H1 (cell line): ENCODE data around the gene STX16. TPM values are rescaled to one million over a fixed set of nuclear protein-coding genes. Genes with fewer than 3 reads are reported as not detected.

ENCODE experiments used
- CTCF ChIA-PET: fragments of 300-600 bp; sonication (Branson Sonifier 250); formaldehyde crosslinking; loops from one replicate; lab custom pipeline; 2021; ENCODE audit not compliant: partially characterized antibody; lab: Charles Lee
- POLR2A ChIA-PET: fragments of 300-600 bp; sonication (Branson Sonifier 250); formaldehyde crosslinking; loops from one replicate; lab custom pipeline; 2021; ENCODE audit warnings: inconsistent platforms; ENCODE audit not compliant: partially characterized antibody; lab: Charles Lee
- DNase-seq, 2 experiments: peaks; one replicate each; pipeline versions ENCODE4 v3.0.0 to v3.0.0-alpha.2; 2010 to 2022; ENCODE audit warnings: low spot score in 2 of 2, low read depth in 1 of 2, mixed read lengths in 1 of 2
- FAIRE-seq: peaks from 2 replicates; lab custom pipeline; 2011; peaks lifted over from hg19 to GRCh38; lab: Jason Lieb, UNC
- H2AFZ ChIP-seq: 2 replicates; pipeline ENCODE4 v1.8.1; 2012; ENCODE audit warnings: low read length, inconsistent platforms
- H2AK5ac ChIP-seq: 2 replicates; pipeline ENCODE4 v1.6.1; 2013; ENCODE audit warnings: low read depth, low read length
- H2BK120ac ChIP-seq: replicated peaks from 2 replicates; pipeline ENCODE3; 2013; ENCODE audit warnings: low read depth, low read length, inconsistent platforms
- H2BK12ac ChIP-seq: 2 replicates; pipeline ENCODE4 v1.6.1; 2013; ENCODE audit warnings: low read depth, low read length
- H2BK15ac ChIP-seq: 2 replicates; pipeline ENCODE4 v1.6.1; 2013; ENCODE audit warnings: low read length
- H2BK20ac ChIP-seq: 2 replicates; pipeline ENCODE4 v1.6.1; 2013; ENCODE audit warnings: low read length
- H2BK5ac ChIP-seq: 2 replicates; pipeline ENCODE4 v1.6.1; 2013; ENCODE audit warnings: low read depth, low read length
- H3K14ac ChIP-seq: 2 replicates; pipeline ENCODE4 v1.6.1; 2013; ENCODE audit warnings: inconsistent platforms; ENCODE audit not compliant: insufficient read length
- H3K18ac ChIP-seq: 2 replicates; pipeline ENCODE4 v1.6.1; 2013; ENCODE audit warnings: low read length; ENCODE audit errors: extremely low read depth
- H3K23ac ChIP-seq: 2 replicates; pipeline ENCODE4 v1.6.1; 2013; ENCODE audit warnings: inconsistent platforms; ENCODE audit not compliant: insufficient read length
- H3K23me2 ChIP-seq: 2 replicates; pipeline ENCODE4 v1.6.1; 2013; ENCODE audit warnings: low read depth, low read length
- H3K27ac ChIP-seq: 2 replicates; pipeline ENCODE4 v1.6.1; 2011; ENCODE audit warnings: low read depth, low read length, inconsistent platforms
- H3K27me3 ChIP-seq, 4 experiments: replicated peaks in 1 of 4; 1 replicate in 1 of 4; 2 replicates in 3 of 4; pipeline versions ENCODE4 v1.6.1 to v1.8.1; 2011 to 2013; ENCODE audit warnings: low read length in 3 of 4, mild to moderate bottlenecking in 3 of 4, inconsistent platforms in 2 of 4, mixed read lengths in 2 of 4, moderate library complexity in 1 of 4; ENCODE audit not compliant: control insufficient read depth in 3 of 4, insufficient read depth in 3 of 4; ENCODE audit errors: extremely low read depth in 1 of 4
- H3K36me3 ChIP-seq, 4 experiments: 2 replicates each; pipeline versions ENCODE4 v1.6.1 to v1.8.1; 2011 to 2013; ENCODE audit warnings: mild to moderate bottlenecking in 4 of 4, low read length in 3 of 4, moderate library complexity in 2 of 4, control low read depth in 1 of 4, inconsistent platforms in 1 of 4; ENCODE audit not compliant: insufficient read depth in 4 of 4, control insufficient read depth in 2 of 4
- H3K4ac ChIP-seq: replicated peaks from 2 replicates; pipeline ENCODE3; 2013; ENCODE audit warnings: low read length, low read depth, mixed read lengths, inconsistent platforms; ENCODE audit not compliant: insufficient read length
- H3K4me1 ChIP-seq, 4 experiments: replicated peaks in 1 of 4; 1 replicate in 1 of 4; 2 replicates in 3 of 4; pipeline versions ENCODE4 v1.6.1 to v1.8.1; 2011 to 2013; ENCODE audit warnings: low read length in 3 of 4, inconsistent platforms in 2 of 4, mixed read lengths in 1 of 4; ENCODE audit not compliant: insufficient read depth in 4 of 4, control insufficient read depth in 3 of 4
- H3K4me2 ChIP-seq, 2 experiments: 2 replicates each; pipeline versions ENCODE4 v1.6.1 to v1.8.1; 2011 to 2013; ENCODE audit warnings: low read depth in 2 of 2, low read length in 2 of 2, control low read depth in 1 of 2, inconsistent platforms in 1 of 2, mild to moderate bottlenecking in 1 of 2; ENCODE audit not compliant: insufficient read depth in 1 of 2
- H3K4me3 ChIP-seq, 4 experiments: fragments of 200-600, 300-600 bp in 1 of 4; sonication (generic), shearing (Covaris generic), sonication (Bioruptor Twin) in 1 of 4; 2 replicates each; pipeline versions ENCODE4 v1.5.1 to v1.8.1; 2011 to 2016; ENCODE audit warnings: low read length in 4 of 4, low read depth in 3 of 4, control low read depth in 2 of 4, inconsistent platforms in 2 of 4, mild to moderate bottlenecking in 2 of 4, mixed read lengths in 1 of 4, moderate library complexity in 1 of 4; ENCODE audit not compliant: insufficient read depth in 2 of 4; ENCODE audit errors: extremely low read depth in 1 of 4
- H3K56ac ChIP-seq: replicated peaks from 2 replicates; pipeline ENCODE3; 2013; ENCODE audit warnings: low read depth, mild to moderate bottlenecking, mixed read lengths, low read length, inconsistent platforms; ENCODE audit not compliant: insufficient read length
- H3K79me1 ChIP-seq: 2 replicates; pipeline ENCODE4 v1.6.1; 2013; ENCODE audit warnings: low read depth, low read length, control low read depth
- H3K79me2 ChIP-seq, 2 experiments: 2 replicates each; pipeline versions ENCODE4 v1.6.1 to v1.8.1; 2012 to 2013; ENCODE audit warnings: low read length in 2 of 2, mild to moderate bottlenecking in 2 of 2, inconsistent platforms in 1 of 2; ENCODE audit not compliant: insufficient read depth in 2 of 2, control insufficient read depth in 1 of 2
- H3K9ac ChIP-seq, 4 experiments: replicated peaks in 1 of 4; 1 replicate in 1 of 4; 2 replicates in 3 of 4; pipeline versions ENCODE4 v1.6.1 to v1.8.1; 2011 to 2013; ENCODE audit warnings: low read depth in 3 of 4, low read length in 3 of 4, control low read depth in 2 of 4, mild to moderate bottlenecking in 2 of 4, moderate library complexity in 2 of 4, inconsistent platforms in 1 of 4; ENCODE audit errors: extremely low read depth in 1 of 4
- H3K9me3 ChIP-seq, 2 experiments: 2 replicates each; pipeline versions ENCODE4 v1.6.1 to v1.8.1; 2012 to 2013; ENCODE audit warnings: mild to moderate bottlenecking in 2 of 2, moderate library complexity in 2 of 2, control low read depth in 1 of 2, inconsistent platforms in 1 of 2, low read depth in 1 of 2, low read length in 1 of 2, mixed read lengths in 1 of 2; ENCODE audit not compliant: insufficient read depth in 2 of 2
- H4K20me1 ChIP-seq, 2 experiments: replicated peaks in 1 of 2; 2 replicates each; pipeline versions ENCODE3 to v1.8.1; 2011 to 2013; ENCODE audit warnings: inconsistent platforms in 2 of 2, low read length in 2 of 2, mild to moderate bottlenecking in 1 of 2; ENCODE audit not compliant: insufficient read depth in 2 of 2, control insufficient read depth in 1 of 2
- H4K5ac ChIP-seq: 2 replicates; pipeline ENCODE4 v1.6.1; 2013; ENCODE audit warnings: low read length, low read depth, mixed read lengths, inconsistent platforms; ENCODE audit not compliant: insufficient read length
- H4K8ac ChIP-seq: 2 replicates; pipeline ENCODE4 v1.8.0; 2013; ENCODE audit warnings: mild to moderate bottlenecking, moderate library complexity, low read length, inconsistent platforms; ENCODE audit not compliant: insufficient read depth; ENCODE audit errors: extremely low read depth
- H4K91ac ChIP-seq: replicated peaks from 2 replicates; pipeline ENCODE3; 2013; ENCODE audit warnings: low read length, mixed read lengths, inconsistent platforms; ENCODE audit not compliant: insufficient read length
- JUN ChIP-seq: IDR thresholded peaks from 2 replicates; pipeline ENCODE4 v1.6.1; 2011; ENCODE audit warnings: low read depth, mild to moderate bottlenecking, improper control_type of control experiment, low read length
- RXRA ChIP-seq: IDR thresholded peaks from 2 replicates; pipeline ENCODE4 v1.6.1; 2011; ENCODE audit warnings: low read depth, mild to moderate bottlenecking, low read length, moderate library complexity; ENCODE audit not compliant: insufficient read depth
- WGBS, 2 experiments: shearing (Covaris generic) in 1 of 2; methylation state at CpG; one replicate each; pipeline versions ENCODE4 v1.1.6 to v1.1.7; 2013 to 2015; ENCODE audit warnings: low lambda C conversion rate in 2 of 2, mixed read lengths in 2 of 2, inconsistent platforms in 1 of 2, low coverage in 1 of 2, missing lambda C conversion rate in 1 of 2; ENCODE audit not compliant: insufficient replicate concordance in 2 of 2, insufficient coverage in 1 of 2, insufficient read length in 1 of 2; ENCODE audit errors: extremely low coverage in 1 of 2, missing lambda C conversion rate in 1 of 2; 5-methylcytosine and 5-hydroxymethylcytosine counted together
- polyA plus RNA-seq, 7 experiments: library from polyadenylated mRNA; depleted of rRNA in 3 of 7; stranded (reverse) in 5 of 7; unstranded in 2 of 7; fragments of >200 nt in 5 of 7; fragments of 200-250 nt in 2 of 7; gene quantifications; 1 replicate in 5 of 7; 2 replicates in 1 of 7; 4 replicates in 1 of 7; pipeline versions ENCODE4 v1.2.1 to v1.2.3, GENCODE V29; 2011 to 2013; ENCODE audit warnings: missing spikeins in 2 of 7, mixed read lengths in 2 of 7
- total RNA-seq: library from RNA; stranded (reverse); fragmentation: NEBNext Ultra II Directional; extraction: Animal tissue kit (Norgen Biotek cat#: 25700); gene quantifications from 2 replicates; pipeline ENCODE4 v1.2.1, GENCODE V29; 2021

The STX16 gene
- total and polyA plus RNA-seq, 2 of the 8 experiments (the other 6 are each of a cell fraction or from before 2014, with no cell fraction given) = 45.2 to 61.6 TPM

DNA sequence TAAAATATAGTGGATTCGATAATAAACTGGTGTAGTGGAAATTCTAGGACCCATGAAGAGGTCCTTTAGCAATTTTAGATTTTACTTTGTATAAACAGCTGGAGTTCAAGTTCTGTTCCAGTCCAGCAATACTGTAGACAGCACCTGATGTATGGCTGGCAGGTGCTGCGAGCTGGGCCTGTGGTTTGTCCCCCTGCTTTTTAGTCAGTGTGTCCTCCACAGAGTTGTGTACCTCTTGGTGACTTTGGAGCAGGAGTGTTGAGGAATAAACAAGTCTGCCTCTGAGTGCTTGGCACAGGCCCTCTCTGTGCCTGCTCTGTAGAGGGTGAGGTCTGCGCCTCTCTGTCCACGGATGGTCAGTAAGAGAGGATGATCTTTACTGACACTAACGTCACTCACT lies 13.8 kb downstream of the STX16 start:
- no peak overlapping the region for H3K27ac ChIP-seq

More for the DNA sequence above, 13.8 kb downstream of the STX16 start:
- no peak for TF ChIP-seq JUN
- TF ChIP-seq RXRA = no peak
- no peaks in the 10 kb centered on the region for H3K27me3 ChIP-seq
- peak overlapping the region; percentile 95 for H2AK5ac ChIP-seq
- H3K18ac ChIP-seq = peak overlapping the region; percentile 64; the same call in 1 of the 2 replicates
- H3K9ac ChIP-seq = no peak overlapping the region
- no peak overlapping the region for H4K5ac ChIP-seq
- no peak overlapping the region for H3K4ac ChIP-seq
- H4K8ac ChIP-seq = no peak overlapping the region
- H3K23me2 ChIP-seq = no peaks in the 10 kb centered on the region
- H2BK120ac ChIP-seq = no peak overlapping the region
- no peaks in the 10 kb centered on the region for H4K20me1 ChIP-seq
- H3K56ac ChIP-seq = no peak overlapping the region
- peak overlapping the region; percentile 89; the same call in 1 of the 2 replicates for H2BK12ac ChIP-seq
- no peak for FAIRE-seq
- 94% methylated on average over 5 of the region's 5 CpGs; no CpG with 5 or more reads in 1 of the 2 experiments for WGBS, 2 experiments
- H3K79me2 ChIP-seq = peaks cover 15 to 78% of the 10 kb centered on the region in 2 experiments
- DNase-seq = peak in 1 of 2 experiments; percentile 43
- peaks cover 0 to 37% (median 1%) of the 10 kb centered on the region in 4 experiments; a peak in 5 of 8 replicates for H3K36me3 ChIP-seq
- peak overlapping the region; percentile 29 for H4K91ac ChIP-seq
- no peaks in the 10 kb centered on the region for H3K9me3 ChIP-seq
- H3K4me2 ChIP-seq = no peak overlapping the region
- H3K23ac ChIP-seq = no peak overlapping the region
- H2BK5ac ChIP-seq = peak overlapping the region; percentile 84; the same call in 1 of the 2 replicates
- H2BK20ac ChIP-seq = peak overlapping the region; percentile 38; the same call in 1 of the 2 replicates
- H2AFZ ChIP-seq = no peak overlapping the region
- no peak overlapping the region for H3K4me3 ChIP-seq
- POLR2A ChIA-PET = interaction anchor here (1.1 to 3.0 kb wide), 4 partner anchors 12 to 35 kb away, joined by 3 to 15 read pairs (median 4); partner anchors contain the start of gene STX16
- H3K79me1 ChIP-seq = peaks cover 9% of the 10 kb centered on the region
- CTCF ChIA-PET = interaction anchor here (1.1 to 1.8 kb wide), 3 partner anchors 27 to 183 kb away, joined by 4 to 8 read pairs (median 5); no protein-coding TSS in a partner anchor
- H3K4me1 ChIP-seq = peaks cover 11 to 37% (median 26%) of the 10 kb centered on the region in 4 experiments
- H3K14ac ChIP-seq = no peak overlapping the region
- no peak overlapping the region for H2BK15ac ChIP-seq
